Natural killer cell (primary cell): ENCODE results near the gene TMEM170B. TPM values are rescaled to one million over a fixed set of nuclear protein-coding genes. Genes with fewer than 3 reads are reported as not detected.

Source experiments
- ATAC-seq, 3 donors: fragments of 150-1000 bp in 2 of 3; fragments of 200-7000 bp in 1 of 3; cut with Tn5 transposase; 1 replicate in 1 of 3; 2 replicates in 2 of 3; pipeline ENCODE4 v1.10.0; 2021; ENCODE audit warnings: mild to moderate bottlenecking in 2 of 3, moderate library complexity in 2 of 3
- DNase-seq, 2 donors: peaks; one replicate each; pipeline versions ENCODE4 v3.0.0 to v3.0.0-alpha.2; 2013 to 2021; ENCODE audit warnings: mixed read lengths in 1 of 2
- H3K27ac ChIP-seq: one replicate; pipeline ENCODE4 v1.5.1; 2013; ENCODE audit warnings: mild to moderate bottlenecking, low read length
- H3K27me3 ChIP-seq: one replicate; pipeline ENCODE4 v1.6.1; 2013; ENCODE audit warnings: low read length; ENCODE audit not compliant: control insufficient read depth, insufficient read depth
- H3K36me3 ChIP-seq: one replicate; pipeline ENCODE4 v1.6.1; 2013; ENCODE audit warnings: low read length; ENCODE audit not compliant: control insufficient read depth, insufficient read depth
- H3K4me1 ChIP-seq: one replicate; pipeline ENCODE4 v1.6.1; 2013; ENCODE audit warnings: low read length; ENCODE audit not compliant: control insufficient read depth, insufficient read depth
- H3K4me3 ChIP-seq: one replicate; pipeline ENCODE4 v1.5.1; 2013; ENCODE audit warnings: low read length
- H3K9me3 ChIP-seq: one replicate; pipeline ENCODE4 v1.6.1; 2013; ENCODE audit warnings: low read length; ENCODE audit not compliant: control insufficient read depth, insufficient read depth
- H3K27ac Mint-ChIP-seq, 2 donors: one replicate each; pipeline ENCODE4 v1.8.0; 2022; ENCODE audit warnings: mild to moderate bottlenecking in 2 of 2, mixed read lengths in 2 of 2, moderate library complexity in 1 of 2
- H3K27me3 Mint-ChIP-seq, 2 donors: one replicate each; pipeline ENCODE4 v1.8.0; 2022; ENCODE audit warnings: low read depth in 2 of 2, mixed read lengths in 2 of 2
- H3K36me3 Mint-ChIP-seq: one replicate; pipeline ENCODE4 v1.8.0; 2022; ENCODE audit warnings: mixed read lengths
- H3K4me1 Mint-ChIP-seq, 2 donors: one replicate each; pipeline ENCODE4 v1.8.0; 2022; ENCODE audit warnings: mixed read lengths in 2 of 2
- H3K4me3 Mint-ChIP-seq: one replicate; pipeline ENCODE4 v1.8.0; 2022; ENCODE audit warnings: mild to moderate bottlenecking, moderate library complexity, mixed read lengths
- H3K9me3 Mint-ChIP-seq, 2 donors: one replicate each; pipeline ENCODE4 v1.8.0; 2022; ENCODE audit warnings: mixed read lengths in 2 of 2
- WGBS: methylation state at CpG from one replicate; pipeline ENCODE4 v1.1.7; 2013; ENCODE audit warnings: missing lambda C conversion rate; ENCODE audit not compliant: insufficient coverage; 5-methylcytosine and 5-hydroxymethylcytosine counted together
- intact Hi-C: fragments of 100-400 bp; cut with micrococcal nuclease; formaldehyde crosslinking; loops from one replicate; pipeline ENCODE4 v1.14.2; 2022
- total RNA-seq, 4 donors: library from RNA; stranded (reverse); fragments of 120-200 nt in 1 of 4; gene quantifications; one replicate each; pipeline versions ENCODE4 v1.2.3 to v1.2.4, GENCODE V29; 2013 to 2022
- TF ChIP-seq, protein P1 (sequence below): fragments of 200-600 bp; IDR thresholded peaks from one replicate; pipeline ENCODE4 v1.8.0; 2022; ENCODE audit warnings: antibody characterized with exemption

TMEM170B gene
- total RNA-seq, 3 donors from 2014 or later (not counting 1 experiment from before 2014, with no cell fraction given): 1.8 to 3.6 (median 2.5) TPM

DNA sequence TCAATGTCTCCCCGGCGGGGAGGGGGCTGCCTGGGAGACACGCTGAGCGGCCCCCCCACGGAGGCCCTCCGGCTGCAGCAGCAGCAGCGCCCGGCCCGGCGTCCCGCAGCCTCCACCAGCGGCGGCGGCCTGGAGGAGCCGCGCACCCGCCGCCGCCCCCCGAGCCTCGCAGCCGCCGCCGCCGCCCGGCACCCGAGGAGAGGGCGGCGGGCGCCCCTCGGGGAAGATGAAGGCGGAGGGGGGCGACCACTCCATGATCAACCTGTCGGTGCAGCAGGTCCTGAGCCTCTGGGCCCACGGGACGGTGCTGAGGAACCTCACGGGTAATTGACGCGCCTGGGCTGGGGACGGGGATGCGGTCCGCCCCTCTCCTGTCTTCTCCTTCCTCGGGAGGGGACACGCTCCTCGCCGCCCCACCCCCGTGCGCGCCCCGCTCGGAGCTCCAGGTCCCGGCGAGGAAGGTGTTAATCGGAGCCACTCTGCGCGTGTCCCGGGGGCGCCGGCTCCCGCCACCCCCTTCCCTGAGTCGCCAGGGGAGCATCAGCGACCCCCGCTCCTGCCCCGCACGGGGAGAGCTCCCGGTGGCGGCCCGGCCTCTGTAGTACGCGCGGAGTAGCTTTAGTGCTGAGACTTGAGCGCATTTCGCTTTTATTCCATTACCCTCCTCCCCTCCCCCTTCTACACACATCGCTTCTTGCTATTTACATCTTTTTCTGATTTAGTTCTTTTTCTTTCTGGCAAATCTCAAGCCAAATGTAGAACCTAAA, 686 bp downstream of the TMEM170B start:
- TF ChIP-seq, protein P1, sequence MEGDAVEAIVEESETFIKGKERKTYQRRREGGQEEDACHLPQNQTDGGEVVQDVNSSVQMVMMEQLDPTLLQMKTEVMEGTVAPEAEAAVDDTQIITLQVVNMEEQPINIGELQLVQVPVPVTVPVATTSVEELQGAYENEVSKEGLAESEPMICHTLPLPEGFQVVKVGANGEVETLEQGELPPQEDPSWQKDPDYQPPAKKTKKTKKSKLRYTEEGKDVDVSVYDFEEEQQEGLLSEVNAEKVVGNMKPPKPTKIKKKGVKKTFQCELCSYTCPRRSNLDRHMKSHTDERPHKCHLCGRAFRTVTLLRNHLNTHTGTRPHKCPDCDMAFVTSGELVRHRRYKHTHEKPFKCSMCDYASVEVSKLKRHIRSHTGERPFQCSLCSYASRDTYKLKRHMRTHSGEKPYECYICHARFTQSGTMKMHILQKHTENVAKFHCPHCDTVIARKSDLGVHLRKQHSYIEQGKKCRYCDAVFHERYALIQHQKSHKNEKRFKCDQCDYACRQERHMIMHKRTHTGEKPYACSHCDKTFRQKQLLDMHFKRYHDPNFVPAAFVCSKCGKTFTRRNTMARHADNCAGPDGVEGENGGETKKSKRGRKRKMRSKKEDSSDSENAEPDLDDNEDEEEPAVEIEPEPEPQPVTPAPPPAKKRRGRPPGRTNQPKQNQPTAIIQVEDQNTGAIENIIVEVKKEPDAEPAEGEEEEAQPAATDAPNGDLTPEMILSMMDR: no peak
- H3K27ac Mint-ChIP-seq: peak overlapping the region; percentile 73 to 83
- H3K9me3 ChIP-seq: no peaks in the 10 kb centered on the region
- H3K36me3 ChIP-seq: no peaks in the 10 kb centered on the region
- peaks cover 13% of the 10 kb centered on the region in 2 donors for H3K4me1 Mint-ChIP-seq
- peaks cover 6% of the 10 kb centered on the region for H3K4me1 ChIP-seq
- peak overlapping the region; percentile 29 for H3K27ac ChIP-seq
- WGBS: under 1% methylated on average over 74 of the region's 74 CpGs
- no peaks in the 10 kb centered on the region for H3K27me3 ChIP-seq
- peak in 1 of 2 donors; percentile 57 for DNase-seq
- peak overlapping the region; percentile 59 for H3K4me3 ChIP-seq
- no peaks in the 10 kb centered on the region for H3K36me3 Mint-ChIP-seq
- intact Hi-C loops: no loop called here
- H3K4me3 Mint-ChIP-seq: peak overlapping the region; percentile 86
- H3K9me3 Mint-ChIP-seq: no peaks in the 10 kb centered on the region
- peak; percentile 3 to 14 (median 11) for ATAC-seq
- H3K27me3 Mint-ChIP-seq: peaks cover 0 to 6% of the 10 kb centered on the region in 2 donors

DNA sequence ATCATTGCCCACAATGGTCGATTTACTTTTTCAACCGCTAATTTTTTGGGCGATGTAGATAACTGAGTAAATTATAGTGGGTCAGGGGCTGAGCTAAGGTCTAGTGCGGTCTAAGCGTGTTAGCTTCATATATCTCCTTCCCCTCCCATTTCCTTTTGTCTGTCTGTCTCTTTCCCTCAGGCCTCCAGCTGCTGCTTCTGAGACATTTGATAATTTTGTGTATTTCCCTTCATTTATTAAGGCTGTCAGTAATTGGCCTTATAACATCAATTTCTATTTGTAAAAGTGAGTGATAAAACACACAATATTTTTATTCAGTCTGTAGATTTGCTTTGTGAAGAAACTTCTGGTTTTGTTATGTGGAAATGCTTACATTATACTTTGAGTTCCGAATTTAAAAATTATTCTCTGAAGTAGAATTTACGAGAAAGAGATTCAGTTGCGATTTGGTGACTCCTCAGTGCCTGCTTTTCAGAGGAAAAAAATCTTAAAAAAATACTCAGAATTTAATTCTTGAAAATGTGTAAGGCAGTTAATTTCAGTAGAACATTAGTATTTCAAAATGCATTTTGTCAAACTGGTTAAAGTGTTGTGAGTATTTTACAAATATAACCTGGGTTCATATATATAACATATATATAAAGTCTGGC, 1.4 kb downstream of the TMEM170B start:
- Histone ChIP-seq H3K4me1 (peaks cover 6% of the 10 kb centered on the region), H3K9me3 (no peaks in the 10 kb centered on the region), H3K36me3 (no peaks in the 10 kb centered on the region), H3K27me3 (no peaks in the 10 kb centered on the region), H3K27ac (no peak overlapping the region), H3K4me3 (peak overlapping the region; percentile 59)
- intact Hi-C loops: no loop called here
- H3K4me1 Mint-ChIP-seq: peaks cover 13% of the 10 kb centered on the region in 2 donors
- H3K9me3 Mint-ChIP-seq: no peaks in the 10 kb centered on the region
- H3K4me3 Mint-ChIP-seq: peak overlapping the region; percentile 86
- H3K36me3 Mint-ChIP-seq: no peaks in the 10 kb centered on the region
- ATAC-seq: no peak
- no peak for DNase-seq
- H3K27me3 Mint-ChIP-seq: peaks cover 0 to 6% of the 10 kb centered on the region in 2 donors
- WGBS: 70% methylated on average over 4 of the region's 8 CpGs
- TF ChIP-seq, protein P1: no peak
- peak overlapping the region; percentile 73 to 83 for H3K27ac Mint-ChIP-seq

DNA sequence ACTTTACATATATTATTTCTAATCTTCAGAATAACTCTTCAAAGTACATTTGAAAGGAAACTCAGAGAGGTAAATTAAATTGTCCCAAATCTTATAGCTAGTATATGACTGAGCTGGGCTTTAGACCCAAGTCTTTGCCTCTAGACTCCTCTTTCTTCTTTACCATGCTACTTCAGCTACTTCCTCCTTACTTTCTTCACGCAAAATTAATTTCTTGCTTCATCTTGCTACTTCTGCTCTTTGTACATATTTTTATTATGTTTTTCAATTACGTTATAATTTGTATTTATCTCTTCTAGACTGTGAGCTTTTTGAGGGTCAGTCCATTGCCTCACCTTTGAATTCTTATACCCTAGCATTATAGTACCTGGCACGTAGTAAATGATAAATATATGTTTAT, 5.3 kb downstream of the TMEM170B start:
- 83% methylated on average over 1 of the region's 3 CpGs for WGBS
- H3K36me3 ChIP-seq: no peaks in the 10 kb centered on the region
- no peak overlapping the region for H3K4me3 Mint-ChIP-seq
- H3K36me3 Mint-ChIP-seq: no peaks in the 10 kb centered on the region
- no peaks in the 10 kb centered on the region for H3K27me3 ChIP-seq
- DNase-seq (no peak), ATAC-seq (no peak)
- no peaks in the 10 kb centered on the region for H3K27me3 Mint-ChIP-seq
- no peak overlapping the region for H3K27ac Mint-ChIP-seq
- H3K4me1 Mint-ChIP-seq: peaks cover 7% of the 10 kb centered on the region in 2 donors
- no peaks in the 10 kb centered on the region for H3K9me3 Mint-ChIP-seq
- intact Hi-C loops: no loop called here
- TF ChIP-seq, protein P1: no peak
- no peaks in the 10 kb centered on the region for H3K9me3 ChIP-seq
- no peak overlapping the region for H3K4me3 ChIP-seq
- no peaks in the 10 kb centered on the region for H3K4me1 ChIP-seq
- H3K27ac ChIP-seq: no peak overlapping the region
